HepG2 (cell line): Measurements from ENCODE around the gene SND1. TPM values are rescaled to one million over a fixed set of nuclear protein-coding genes. Genes with fewer than 3 reads are reported as not detected.

ENCODE experiments used
- ATAC-seq: fragments of 200-7000 bp; cut with Tn5 transposase; 3 replicates; pipeline ENCODE4 v1.9.1; 2020; ENCODE audit warnings: mild to moderate bottlenecking, moderate library complexity
- BruUV-seq: library from RNA; stranded (reverse); fragments of 400-500 nt; replicated peaks from 2 replicates; lab custom pipeline; 2021; lab: Mats Ljungman, UMichigan
- CTCF ChIA-PET: fragments of 300-600 bp; formaldehyde crosslinking; extraction: SDS; loops from one replicate; lab custom pipeline; 2021; ENCODE audit warnings: low total read pairs, inconsistent platforms, low intra/inter-chr PET ratio; lab: Yijun Ruan, JAX
- POLR2A ChIA-PET: fragments of 350-600 bp; sonication (Branson Sonifier 250); formaldehyde crosslinking; loops from one replicate; lab custom pipeline; 2020; ENCODE audit warnings: antibody characterized with exemption, inconsistent platforms; lab: Yijun Ruan, JAX
- DNase-seq: peaks from one replicate; pipeline ENCODE4 v3.0.0-alpha.2; 2015; ENCODE audit warnings: low spot score
- FAIRE-seq: peaks from 3 replicates; lab custom pipeline; 2011; peaks lifted over from hg19 to GRCh38; lab: Jason Lieb, UNC
- H2AFZ ChIP-seq: one replicate; pipeline ENCODE4 v1.6.1; 2011; ENCODE audit warnings: low read length, inconsistent platforms
- H3K27ac ChIP-seq: fragments of 300-600 bp; 3 replicates; pipeline ENCODE4 v1.8.0; 2011; ENCODE audit warnings: mixed run types, mild to moderate bottlenecking, mixed read lengths, low read length, inconsistent platforms; ENCODE audit not compliant: insufficient read depth; ENCODE audit errors: extremely low read length
- H3K27me3 ChIP-seq, 2 experiments: fragments of 200-600 bp in 1 of 2; 2 replicates in 1 of 2; 3 replicates in 1 of 2; pipeline versions ENCODE4 v1.6.0 to v1.8.0; 2011; ENCODE audit warnings: low read length in 2 of 2, mild to moderate bottlenecking in 2 of 2, moderate library complexity in 2 of 2, inconsistent platforms in 1 of 2; ENCODE audit not compliant: insufficient read depth in 2 of 2, control insufficient read depth in 1 of 2
- H3K36me3 ChIP-seq, 2 experiments: fragments of 200-600 bp in 1 of 2; replicated peaks in 1 of 2; 2 replicates in 1 of 2; 3 replicates in 1 of 2; pipeline versions ENCODE4 v1.5.1 to v1.8.0; 2011; ENCODE audit warnings: low read length in 2 of 2, inconsistent platforms in 1 of 2; ENCODE audit not compliant: insufficient read depth in 2 of 2, control insufficient read depth in 1 of 2
- H3K4me1 ChIP-seq: 2 replicates; pipeline ENCODE4 v1.5.1; 2012; ENCODE audit warnings: low read length, inconsistent platforms; ENCODE audit not compliant: insufficient read depth
- H3K4me2 ChIP-seq: 2 replicates; pipeline ENCODE4 v1.6.0; 2011; ENCODE audit warnings: low read depth, low read length, inconsistent platforms
- H3K4me3 ChIP-seq, 3 experiments: fragments of 200-600 bp in 1 of 3; sonication (generic), shearing (Covaris generic) in 1 of 3; replicated peaks in 1 of 3; 2 replicates each; pipeline ENCODE4 v1.5.1; 2011 to 2016; ENCODE audit warnings: low read length in 3 of 3, inconsistent platforms in 2 of 3, low read depth in 2 of 3, mild to moderate bottlenecking in 2 of 3, control low read depth in 1 of 3, mixed read lengths in 1 of 3; ENCODE audit not compliant: insufficient read depth in 1 of 3
- H3K79me2 ChIP-seq: one replicate; pipeline ENCODE4 v1.6.1; 2011; ENCODE audit warnings: low read length, inconsistent platforms; ENCODE audit not compliant: insufficient read depth
- H3K9ac ChIP-seq: 2 replicates; pipeline ENCODE4 v1.6.0; 2011; ENCODE audit warnings: mild to moderate bottlenecking, low read depth, low read length, inconsistent platforms; ENCODE audit not compliant: insufficient read depth
- H3K9me3 ChIP-seq: 2 replicates; pipeline ENCODE4 v1.5.1; 2012; ENCODE audit warnings: mild to moderate bottlenecking, low read length
- H4K20me1 ChIP-seq: 2 replicates; pipeline ENCODE4 v1.6.0; 2011; ENCODE audit warnings: inconsistent platforms, mild to moderate bottlenecking, low read length, moderate library complexity; ENCODE audit not compliant: insufficient read depth
- NPAS2 ChIP-seq: sonication (generic); formaldehyde crosslinking; IDR thresholded peaks from 2 replicates; pipeline ENCODE4 v1.8.0; 2022; ENCODE audit warnings: mild to moderate bottlenecking, missing genetic modification reagents, borderline replicate concordance
- RNF219 ChIP-seq: sonication (generic); formaldehyde crosslinking; IDR thresholded peaks from 2 replicates; pipeline ENCODE4 v1.5.0; 2020; ENCODE audit warnings: mild to moderate bottlenecking, missing genetic modification reagents
- SP5 ChIP-seq: IDR thresholded peaks from 2 replicates; pipeline ENCODE4 v1.6.1; 2016; ENCODE audit warnings: low read depth, borderline replicate concordance
- ZBTB38 ChIP-seq: sonication (generic); formaldehyde crosslinking; IDR thresholded peaks from 2 replicates; pipeline ENCODE4 v1.5.1; 2020; ENCODE audit warnings: mild to moderate bottlenecking, missing genetic modification reagents
- ZBTB43 ChIP-seq: sonication (generic); formaldehyde crosslinking; conservative IDR thresholded peaks from 2 replicates; pipeline ENCODE4 v1.4.0; 2020; ENCODE audit warnings: missing genetic modification reagents
- ZNF563 ChIP-seq: sonication (generic); formaldehyde crosslinking; IDR thresholded peaks from 2 replicates; pipeline ENCODE4 v1.8.0; 2022; ENCODE audit warnings: mild to moderate bottlenecking, moderate library complexity, missing genetic modification reagents
- ZNF703 ChIP-seq: sonication (generic); formaldehyde crosslinking; IDR thresholded peaks from 2 replicates; pipeline ENCODE4 v1.5.1; 2020; ENCODE audit warnings: missing genetic modification reagents, mild to moderate bottlenecking, moderate library complexity, borderline replicate concordance
- WGBS: methylation state at CpG from one replicate; pipeline ENCODE4 v1.1.6; 2017; ENCODE audit warnings: low lambda C conversion rate; 5-methylcytosine and 5-hydroxymethylcytosine counted together
- in situ Hi-C: cut with HindIII; loops from 2 replicates; pipeline ENCODE4 v1.10.0; 2017; ENCODE audit warnings: low pct_unique_long_range_greater_than_20kb; ENCODE audit not compliant: extremely low pct_ligation_motif_present
- intact Hi-C: fragments of 100-400 bp; cut with micrococcal nuclease; formaldehyde crosslinking; loops from one replicate; pipeline ENCODE4 v1.10.0; 2022; ENCODE audit not compliant: unreplicated experiment
- polyA plus RNA-seq, 8 experiments: library from polyadenylated mRNA; depleted of rRNA in 3 of 8; stranded (reverse) in 7 of 8; unstranded in 1 of 8; fragments of >200 nt; fragmentation: Illumina TruSeq in 4 of 8; extraction: Trizol in 4 of 8; gene quantifications; 2 replicates each; pipeline versions ENCODE4 v1.2.1 to v1.2.3, GENCODE V29; 2011 to 2016; ENCODE audit warnings: low read depth in 4 of 8, missing spikeins in 1 of 8, mixed read lengths in 1 of 8; ENCODE audit not compliant: insufficient read depth in 1 of 8
- total RNA-seq, 5 experiments: library from RNA; depleted of rRNA; stranded (reverse); fragments of >200 nt; fragmentation: Illumina TruSeq; extraction: Trizol; gene quantifications; 2 replicates each; pipeline ENCODE4 v1.2.3, GENCODE V29; 2016; ENCODE audit warnings: low read depth in 1 of 5
- TF ChIP-seq, protein P1 (sequence below): IDR thresholded peaks from 2 replicates; pipeline ENCODE4 v1.6.1; 2016; ENCODE audit warnings: missing biosample characterization, missing genetic modification reagents, low read depth

SND1 gene
- total and polyA plus RNA-seq, 2 of the 13 experiments (the other 11 are each of a cell fraction or from before 2014, with no cell fraction given): 110 to 182 TPM

DNA sequence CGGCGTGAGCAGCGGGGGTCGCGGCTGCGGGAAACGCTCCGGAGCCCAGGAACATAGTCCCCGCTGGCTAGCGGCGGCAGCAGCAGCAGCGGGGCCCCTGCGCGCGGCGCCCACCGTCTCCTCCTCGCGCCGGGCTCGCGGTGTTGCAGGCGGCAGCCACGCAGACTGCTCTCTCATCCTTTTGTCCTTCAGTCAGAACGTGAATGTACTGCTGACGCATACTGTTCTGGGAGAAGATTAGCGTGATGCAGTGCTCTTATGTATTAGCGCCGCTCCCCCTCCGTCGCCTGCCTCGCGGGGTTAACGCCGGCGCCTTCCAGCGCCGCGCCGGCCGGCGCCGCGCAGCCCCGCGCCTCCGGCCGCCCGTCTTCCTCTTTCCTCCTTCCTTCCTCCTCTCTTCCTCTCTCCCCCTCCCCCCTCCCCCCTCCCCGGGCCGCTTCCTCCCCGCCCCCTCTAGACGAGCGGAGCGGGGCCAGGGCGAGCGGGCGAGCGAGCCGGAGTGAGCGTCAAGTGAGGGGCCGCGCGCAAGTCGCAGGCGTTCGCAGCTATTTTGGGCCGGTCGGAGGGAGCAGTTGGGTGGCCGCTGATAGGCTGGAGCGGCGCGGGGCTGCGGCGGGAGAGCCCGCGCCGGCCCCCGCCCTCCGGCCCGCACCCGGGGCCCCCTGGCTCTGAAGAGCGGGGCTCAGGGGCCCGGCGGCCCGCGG is 380.1 kb downstream of the SND1 start:
- TF ChIP-seq RNF219 (CRISPR knock-in tag) (no peak), SP5 (CRISPR knock-in tag) (no peak), ZNF563 (no peak), ZBTB38 (CRISPR knock-in tag) (no peak), ZBTB43 (CRISPR knock-in tag) (no peak), ZNF703 (CRISPR knock-in tag) (no peak), NPAS2 (no peak)
- TF ChIP-seq, protein P1, sequence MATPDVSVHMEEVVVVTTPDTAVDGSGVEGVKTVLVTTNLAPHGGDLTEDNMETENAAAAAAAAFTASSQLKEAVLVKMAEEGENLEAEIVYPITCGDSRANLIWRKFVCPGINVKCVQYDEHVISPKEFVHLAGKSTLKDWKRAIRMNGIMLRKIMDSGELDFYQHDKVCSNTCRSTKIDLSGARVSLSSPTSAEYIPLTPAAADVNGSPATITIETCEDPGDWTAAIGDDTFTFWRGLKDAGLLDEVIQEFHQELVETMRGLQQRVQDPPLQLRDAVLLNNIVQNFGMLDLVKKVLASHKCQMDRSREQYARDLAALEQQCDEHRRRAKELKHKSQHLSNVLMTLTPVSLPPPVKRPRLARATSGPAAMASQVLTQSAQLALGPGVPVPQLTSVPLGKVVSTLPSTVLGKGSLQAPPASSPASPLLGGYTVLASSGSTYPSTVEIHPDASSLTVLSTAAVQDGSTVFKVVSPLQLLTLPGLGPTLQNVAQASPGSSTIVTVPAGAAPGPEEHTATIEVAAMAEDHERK (CRISPR knock-in tag): no peak
- H3K9ac ChIP-seq: no peak overlapping the region
- peaks cover 8 to 25% of the 10 kb centered on the region in 2 experiments; a peak in 4 of 5 replicates for H3K36me3 ChIP-seq
- no peak overlapping the region for H3K4me2 ChIP-seq
- ChIA-PET CTCF (no interaction called here), POLR2A (no interaction called here)
- no peaks in the 10 kb centered on the region for H3K9me3 ChIP-seq
- no peak overlapping the region for H2AFZ ChIP-seq
- ATAC-seq (no peak), DNase-seq (no peak), FAIRE-seq (no peak)
- WGBS: 98% methylated on average over 65 of the region's 87 CpGs
- intact Hi-C loops: no loop called here
- H3K4me3 ChIP-seq: no peak overlapping the region
- no peaks in the 10 kb centered on the region; the same call in 1 of the 2 replicates for H4K20me1 ChIP-seq
- H3K4me1 ChIP-seq: no peaks in the 10 kb centered on the region
- no peaks in the 10 kb centered on the region for H3K79me2 ChIP-seq
- no peak overlapping the region for H3K27ac ChIP-seq
- no peaks in the 10 kb centered on the region for H3K27me3 ChIP-seq
- BruUV-seq: no TSS peak
- in situ Hi-C loops: no loop called here
